GM12801 (cell line): ENCODE results near the gene PIGT.

Experiments used
- CTCF ChIP-seq: IDR thresholded peaks from one replicate; pipeline ENCODE4 v1.5.1; 2011; ENCODE audit warnings: control low read depth; ENCODE audit not compliant: insufficient read length; ENCODE audit errors: extremely low read depth

Gene PIGT

GRCh38 chr20:45459606-45460005 is 43.7 kb downstream of the PIGT start:
- no peak for TF ChIP-seq CTCF

GRCh38 chr20:45461225-45461624 is 45.3 kb downstream of the PIGT start:
- TF ChIP-seq CTCF: no peak

- no peak for TF ChIP-seq CTCF
Measured at GRCh38 chr20:45462711-45463509, 47.0 kb downstream of the PIGT start.

- TF ChIP-seq CTCF: no peak
Measured at GRCh38 chr20:45463709-45464108, 47.8 kb downstream of the PIGT start.

- TF ChIP-seq CTCF: no peak
Measured at GRCh38 chr20:45465491-45466266, 49.7 kb downstream of the PIGT start.

- no peak for TF ChIP-seq CTCF
Measured at GRCh38 chr20:45467172-45467571, 51.2 kb downstream of the PIGT start.

- no peak for TF ChIP-seq CTCF
Measured at GRCh38 chr20:45467861-45468260, 51.9 kb downstream of the PIGT start.
